GM21515 (cell line): Measurements from ENCODE around the gene MGMT.

Experiments
- ATAC-seq: cut with Tn5 transposase; IDR thresholded peaks from one replicate; pipeline ENCODE4 v1.9.1; 2021; ENCODE audit not compliant: unreplicated experiment

The MGMT gene

DNA sequence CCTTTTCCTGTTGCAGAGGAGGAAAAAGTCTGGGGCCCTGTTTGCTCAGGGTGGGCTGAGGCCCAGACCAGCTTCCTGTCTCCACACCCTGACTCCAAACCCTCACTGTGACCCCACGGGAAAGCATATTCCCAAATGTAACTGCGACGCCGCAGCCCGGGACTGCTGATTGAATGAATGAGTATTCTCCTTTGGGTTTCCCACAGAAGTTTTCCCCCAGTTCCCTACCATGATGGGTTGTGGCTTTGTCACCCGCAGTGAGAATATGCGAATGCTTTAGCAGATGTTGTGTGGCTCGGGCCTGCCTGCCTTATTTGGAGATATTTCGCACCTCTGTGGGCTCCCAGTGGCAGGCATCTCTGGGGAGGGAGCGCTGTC, 50.6 kb downstream of the MGMT start:
- ATAC-seq = no peak

DNA sequence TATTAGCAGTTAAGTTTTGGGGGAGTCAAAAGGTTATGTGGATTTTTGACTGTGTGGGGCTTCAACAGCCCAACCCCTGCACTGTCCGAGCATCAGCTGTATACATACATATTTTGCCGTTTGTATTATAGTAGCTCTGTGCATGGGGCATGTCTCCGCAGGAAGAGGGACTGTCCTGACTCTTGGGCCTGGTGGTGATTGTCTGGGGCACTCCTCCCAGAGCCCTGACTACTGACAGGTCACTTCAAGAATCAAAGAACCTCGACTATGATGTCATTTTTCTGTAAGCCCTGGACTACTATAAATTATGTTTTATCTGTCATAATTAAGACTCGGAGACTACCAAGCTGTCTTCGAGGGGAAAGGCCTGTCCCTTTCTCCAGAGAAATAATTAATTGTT, 51.8 kb downstream of the MGMT start:
- ATAC-seq = no peak

DNA sequence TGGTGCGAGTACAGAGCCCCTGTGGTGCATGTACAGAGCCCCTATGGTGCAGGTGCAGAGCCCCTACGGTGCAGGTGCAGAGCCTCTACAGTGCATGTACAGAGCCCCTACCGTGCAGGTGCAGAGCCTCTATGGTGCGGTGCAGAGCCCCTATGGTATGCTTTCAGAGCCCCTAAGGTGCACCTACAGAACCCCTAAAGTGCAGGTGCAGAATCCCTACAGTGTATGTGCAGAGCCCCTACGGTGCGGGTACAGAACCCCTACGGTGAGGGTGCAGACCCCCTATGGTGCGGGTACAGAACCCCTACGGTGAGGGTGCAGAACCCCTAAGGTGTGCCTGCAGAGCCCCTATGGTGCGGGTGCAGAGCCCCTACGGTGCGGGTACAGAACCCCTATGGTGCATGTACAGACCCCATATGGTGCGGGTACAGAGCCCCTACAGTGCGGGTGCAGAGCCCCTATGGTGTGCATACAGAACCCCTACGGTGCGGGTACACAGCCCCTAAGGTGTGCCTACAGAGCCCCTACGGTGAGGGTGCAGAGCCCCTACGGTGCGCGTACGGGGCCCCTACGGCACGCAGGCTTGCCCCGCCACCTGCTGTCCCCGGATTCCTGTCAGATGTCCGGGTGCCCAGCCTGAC, 53.5 kb downstream of the MGMT start:
- no peak for ATAC-seq

GRCh38 chr10:129521161-129522025, 54.4 kb downstream of the MGMT start:
- ATAC-seq = no peak

- ATAC-seq = no peak
These were observed 55.1 kb downstream of the MGMT start for GRCh38 chr10:129522041-129522585.

DNA sequence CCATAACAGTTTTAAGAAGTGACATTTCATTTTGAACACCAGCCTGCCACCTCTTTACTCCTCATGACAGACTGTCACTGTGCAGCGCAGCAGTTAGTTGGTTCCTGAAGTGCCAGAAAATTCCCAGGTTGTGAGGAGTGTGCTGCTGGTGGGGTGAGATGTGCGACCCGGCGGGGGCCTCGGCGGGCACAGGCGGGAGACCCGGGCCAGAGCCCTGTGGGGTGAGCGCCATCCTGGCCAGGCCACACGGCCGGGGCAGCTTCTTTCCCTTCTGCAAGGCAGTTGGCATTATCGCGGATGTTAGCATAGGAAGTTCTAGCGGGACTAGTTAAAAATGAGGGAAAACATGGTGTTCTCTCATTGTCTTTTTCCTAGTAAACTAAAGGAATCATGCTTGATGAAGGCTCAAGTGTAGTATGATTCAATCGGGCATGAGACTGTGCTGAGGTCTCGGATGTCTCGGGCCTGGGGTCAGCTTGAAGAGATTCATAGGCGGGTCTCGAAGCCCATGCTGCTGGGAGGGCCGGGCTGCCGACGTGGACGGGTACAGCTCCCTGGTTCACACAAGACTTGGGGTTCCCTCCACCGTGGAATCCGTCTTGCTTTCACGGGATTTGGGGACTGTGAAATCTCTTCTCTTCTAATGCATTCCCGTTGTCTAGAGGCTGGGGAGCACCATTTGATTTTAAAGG, 56.1 kb downstream of the MGMT start:
- ATAC-seq = no peak

DNA sequence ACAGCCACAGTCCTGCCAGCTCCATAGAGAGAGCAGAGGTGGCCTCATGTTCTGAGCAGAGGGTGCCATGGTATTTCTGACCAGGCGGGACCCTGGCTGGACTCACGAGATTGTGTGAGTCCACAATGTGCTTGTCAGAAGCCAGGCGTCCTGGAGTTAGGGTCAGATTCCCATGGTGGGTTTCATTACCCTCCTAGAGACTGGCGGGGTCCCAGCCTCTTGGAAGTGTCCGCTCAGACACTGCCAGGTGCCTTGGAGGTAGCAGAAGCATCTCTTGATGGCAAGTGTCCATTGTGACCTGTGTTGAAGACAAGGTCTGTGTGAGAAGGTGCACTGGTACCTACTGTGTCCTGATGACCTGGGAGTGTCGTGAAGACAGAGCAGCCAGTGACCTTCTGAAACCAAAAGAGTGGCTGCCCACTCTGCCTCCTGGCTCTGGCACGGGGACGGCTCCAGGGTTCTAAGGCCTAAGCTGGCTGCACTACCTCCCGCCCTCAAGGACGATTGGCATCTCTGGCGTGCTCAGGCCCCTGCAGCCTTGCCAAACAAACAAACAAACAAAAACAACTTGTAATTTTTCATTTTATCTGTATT, 56.8 kb downstream of the MGMT start:
- ATAC-seq = no peak

DNA sequence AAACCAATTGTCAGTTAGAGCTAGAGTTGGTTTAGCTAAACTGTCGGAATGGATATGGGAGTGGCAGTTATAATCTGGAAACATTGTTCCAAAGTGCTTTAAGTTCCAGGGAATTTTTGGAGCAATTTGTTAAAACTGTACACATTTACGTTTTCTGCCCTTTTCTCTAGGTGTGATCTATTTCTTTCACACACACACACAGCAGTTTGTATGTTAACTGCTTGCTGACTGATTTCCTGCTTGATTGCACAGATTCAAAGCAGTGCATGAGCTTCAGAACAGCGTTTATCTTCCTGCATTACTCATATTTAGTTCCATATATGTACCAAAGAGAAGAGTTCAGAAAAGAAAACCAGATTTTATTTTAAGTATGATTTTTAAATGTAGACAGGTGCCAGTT, 57.9 kb downstream of the MGMT start:
- ATAC-seq = no peak

GRCh38 chr10:129525401-129525801, 58.4 kb downstream of the MGMT start:
- ATAC-seq = no peak

GRCh38 chr10:129526943-129527342, 59.9 kb downstream of the MGMT start:
- no peak for ATAC-seq

- ATAC-seq = no peak
These were observed 61.4 kb downstream of the MGMT start for GRCh38 chr10:129528376-129528978.

DNA sequence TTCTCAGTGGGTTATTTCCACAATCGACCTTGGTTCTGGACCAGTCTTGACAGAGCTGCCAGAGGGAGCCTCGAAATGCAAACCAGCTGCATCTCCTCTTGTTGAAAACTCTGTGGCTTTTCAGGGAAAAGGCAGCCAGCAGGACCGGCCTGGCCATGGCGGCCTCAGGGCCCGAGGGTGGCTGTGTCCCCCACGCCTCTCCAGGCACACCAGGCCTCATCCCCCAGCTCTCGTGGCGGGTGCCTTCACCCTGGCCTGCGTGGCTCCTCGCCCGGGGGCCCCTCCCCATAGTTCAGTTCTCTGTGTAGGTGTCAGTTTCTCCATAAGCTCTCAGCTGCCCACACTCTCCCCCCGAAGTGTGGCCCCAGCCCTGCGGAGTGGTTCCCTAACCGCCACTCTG, 63.5 kb downstream of the MGMT start:
- no peak for ATAC-seq

- no peak for ATAC-seq
These were observed 64.3 kb downstream of the MGMT start for GRCh38 chr10:129531195-129531968.

GRCh38 chr10:129531969-129532660, 65.1 kb downstream of the MGMT start:
- ATAC-seq = no peak

DNA sequence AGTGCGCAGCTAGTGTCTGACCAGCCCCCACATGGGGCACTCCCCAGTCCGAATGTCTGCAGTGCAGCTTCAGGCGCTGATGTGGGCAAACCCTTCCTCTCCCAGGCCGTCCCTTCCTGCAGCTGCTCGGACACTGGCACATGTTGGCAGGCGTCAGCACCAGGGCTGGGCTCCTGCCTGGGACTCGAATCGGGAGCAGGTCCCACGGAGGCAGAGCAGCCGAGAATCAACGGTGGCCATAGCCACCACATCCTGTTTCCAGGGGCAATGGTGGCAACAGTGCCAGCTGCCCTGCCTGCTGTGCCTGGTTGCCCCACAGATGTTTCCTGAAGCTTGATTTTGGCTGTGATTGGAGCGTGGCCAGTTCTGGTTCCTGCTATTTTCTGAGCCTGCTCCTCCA, 65.8 kb downstream of the MGMT start:
- ATAC-seq = no peak

DNA sequence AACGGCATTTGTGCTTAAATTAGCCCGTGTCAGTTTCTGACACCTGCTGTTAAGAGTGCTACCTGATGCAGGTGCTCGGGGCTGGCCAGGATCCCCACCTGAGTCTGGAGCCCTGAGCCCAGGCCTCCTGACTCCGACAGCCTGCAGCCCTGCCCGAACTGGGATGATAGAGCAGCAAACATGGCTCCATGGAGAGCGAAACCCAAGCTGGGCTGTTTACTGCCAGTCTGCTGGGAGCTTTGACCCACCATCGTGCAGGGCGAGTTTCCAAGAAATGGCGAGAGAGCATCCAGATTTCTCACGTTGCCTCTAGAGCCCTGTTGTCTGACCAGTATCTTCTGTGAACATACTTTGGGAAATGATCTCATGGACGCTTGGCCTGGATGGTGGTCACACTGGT, 66.2 kb downstream of the MGMT start:
- ATAC-seq = no peak

DNA sequence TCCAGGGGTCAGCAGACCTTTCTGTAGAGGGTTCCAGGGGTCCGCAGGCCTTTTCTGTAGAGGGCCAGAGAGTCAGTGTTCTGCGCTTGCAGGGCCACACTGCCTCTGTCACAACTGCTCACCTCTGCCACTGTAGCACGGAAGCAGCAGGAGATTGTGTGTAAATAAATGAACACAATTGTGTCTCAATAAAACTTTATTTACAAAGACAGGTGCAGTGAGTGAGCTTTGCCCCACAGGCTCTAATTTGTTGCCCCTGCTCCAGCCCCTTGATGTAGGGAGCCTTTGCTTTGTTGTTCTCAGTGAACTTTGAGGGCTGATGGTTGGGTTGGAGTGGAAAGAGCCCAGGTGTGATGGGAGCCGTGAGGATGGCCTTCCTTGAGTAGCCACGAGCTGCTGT, 67.8 kb downstream of the MGMT start:
- ATAC-seq = no peak

- ATAC-seq = no peak
These were observed 69.3 kb downstream of the MGMT start for GRCh38 chr10:129536336-129536735.

DNA sequence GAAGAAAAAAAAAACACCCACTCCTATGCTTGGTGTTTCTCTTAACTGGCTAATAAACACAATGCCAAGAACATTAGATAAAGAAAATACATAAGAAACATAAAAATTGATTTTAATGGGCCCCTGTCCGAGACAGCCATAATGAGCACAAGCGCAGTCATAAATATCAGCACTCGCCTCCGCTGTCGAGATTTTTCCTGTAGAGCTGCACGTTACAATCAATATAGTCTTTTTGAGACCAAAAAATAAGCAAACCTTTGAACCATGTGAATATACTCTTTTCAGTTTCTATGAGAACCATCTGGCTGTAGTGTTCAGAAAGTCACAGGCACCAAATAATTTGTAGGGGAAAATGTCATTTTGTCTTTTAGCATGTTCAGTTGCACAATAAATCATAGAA, 70.1 kb downstream of the MGMT start:
- no peak for ATAC-seq

DNA sequence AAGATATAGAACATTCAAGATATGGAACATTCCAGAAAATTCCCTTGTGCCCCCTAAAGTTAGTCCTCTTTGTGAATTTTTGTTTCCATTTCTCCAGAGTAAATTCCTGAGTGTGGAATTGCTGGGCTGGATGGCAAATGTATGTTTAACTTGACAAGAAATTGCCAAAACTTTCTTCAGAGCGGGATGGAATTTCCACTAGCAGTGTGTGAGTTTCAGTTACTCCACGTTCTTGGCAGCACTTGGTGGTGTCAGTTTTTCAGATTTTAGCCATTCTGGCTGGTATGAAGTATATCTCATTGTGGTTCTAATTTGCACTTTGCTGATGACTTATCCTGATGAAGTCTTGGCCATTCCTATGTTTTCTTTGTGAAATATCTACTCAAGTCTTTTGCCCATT, 71.2 kb downstream of the MGMT start:
- no peak for ATAC-seq
